ENCODE results near the gene GRAP2. TPM values are rescaled to one million over a fixed set of nuclear protein-coding genes. Genes with fewer than 3 reads are reported as not detected.

The GRAP2 gene
- total and polyA plus RNA-seq, 9 of the 15 experiments (the other 6 are each of a cell fraction or from before 2014, with no cell fraction given), result 4.8 to 88.7 (median 60.4) TPM

- TF ChIP-seq FOXO4 (CRISPR knock-in tag; IDR thresholded peaks at IDR 0.05) (no peak), MGA (IDR thresholded peaks at IDR 0.05) (no peak), ZNF785 (CRISPR knock-in tag; IDR thresholded peaks at IDR 0.05) (no peak), MCM5 (IDR thresholded peaks at IDR 0.05; ENCODE audit: low read depth) (no peak), ELK1 (CRISPR knock-in tag; IDR thresholded peaks at IDR 0.05) (no peak), ZBTB34 (CRISPR knock-in tag; IDR thresholded peaks at IDR 0.05) (no peak)
Measured at GRCh38 chr22:39908737-39909136, 7.9 kb downstream of the GRAP2 start (continued).

Measured in K562 (cell line).